ENCODE data around the gene DLL4. TPM values are rescaled to one million over a fixed set of nuclear protein-coding genes. Genes with fewer than 3 reads are reported as not detected.
A peak's percentile ranks its signal among the peaks of the same experiment; 100 is the strongest.

Gene DLL4
- polyA plus RNA-seq, 1 donor from 2014 or later: 2.2 TPM

DNA sequence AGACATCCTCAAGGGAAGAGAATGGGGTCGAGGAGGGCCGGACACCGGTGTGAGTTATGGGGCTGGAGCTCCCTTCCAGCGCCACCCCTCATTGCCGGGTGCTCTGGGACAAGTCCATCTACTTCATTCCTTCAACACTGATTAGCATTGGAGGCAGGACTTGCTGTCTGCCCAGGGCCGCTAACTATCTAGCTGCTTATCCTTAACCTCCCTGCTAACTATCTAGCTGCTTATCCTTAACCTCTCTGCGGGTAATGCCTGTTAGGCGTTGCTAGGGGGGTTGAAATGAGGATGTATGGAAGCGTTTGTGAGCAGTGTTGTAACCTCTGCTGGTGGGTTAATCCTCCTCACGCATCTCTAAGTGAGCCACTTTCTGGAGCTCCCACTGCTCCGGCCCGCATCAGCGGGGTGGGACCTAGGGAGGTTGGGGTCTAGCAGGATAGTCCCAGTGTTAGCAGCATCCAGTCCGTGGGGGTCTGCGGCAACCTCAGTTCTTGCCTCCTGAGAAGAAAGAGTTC lies 13.3 kb downstream of the DLL4 start:
- Histone ChIP-seq H3K9me2 (ENCODE audit: insufficient read depth, low read length) (no peaks in the 10 kb centered on the region), H3K4me3 (ENCODE audit: low read length) (peak overlapping the region; percentile 53), H3K9me3 (ENCODE audit: low read length) (no peaks in the 10 kb centered on the region), H2AFZ (ENCODE audit: low read depth, low read length) (no peak overlapping the region), H3K27ac (ENCODE audit: low read length) (no peak overlapping the region), H3K9ac (ENCODE audit: low read length) (peak overlapping the region; percentile 49), H3K79me2 (replicated peaks; ENCODE audit: insufficient read depth, low read length) (no peaks in the 10 kb centered on the region), H3K27me3 (ENCODE audit: insufficient read depth, low read depth, low read length) (peaks cover 7% of the 10 kb centered on the region), H3F3A (ENCODE audit: insufficient read depth, low read length, poor library complexity, severe bottlenecking) (no peaks in the 10 kb centered on the region), H3K36me3 (ENCODE audit: insufficient read depth, low read length) (no peaks in the 10 kb centered on the region), H4K20me1 (ENCODE audit: insufficient read depth) (no peaks in the 10 kb centered on the region), H3K4me2 (ENCODE audit: low read length) (no peak overlapping the region)
- TF ChIP-seq RAD21 (conservative IDR thresholded peaks at IDR 0.05) (no peak), POLR2AphosphoS5 (IDR thresholded peaks at IDR 0.05) (no peak), EZH2 (IDR thresholded peaks at IDR 0.05; ENCODE audit: borderline replicate concordance, insufficient read depth, low read length, poor library complexity, severe bottlenecking) (no peak)
- TF ChIP-seq, protein P1, sequence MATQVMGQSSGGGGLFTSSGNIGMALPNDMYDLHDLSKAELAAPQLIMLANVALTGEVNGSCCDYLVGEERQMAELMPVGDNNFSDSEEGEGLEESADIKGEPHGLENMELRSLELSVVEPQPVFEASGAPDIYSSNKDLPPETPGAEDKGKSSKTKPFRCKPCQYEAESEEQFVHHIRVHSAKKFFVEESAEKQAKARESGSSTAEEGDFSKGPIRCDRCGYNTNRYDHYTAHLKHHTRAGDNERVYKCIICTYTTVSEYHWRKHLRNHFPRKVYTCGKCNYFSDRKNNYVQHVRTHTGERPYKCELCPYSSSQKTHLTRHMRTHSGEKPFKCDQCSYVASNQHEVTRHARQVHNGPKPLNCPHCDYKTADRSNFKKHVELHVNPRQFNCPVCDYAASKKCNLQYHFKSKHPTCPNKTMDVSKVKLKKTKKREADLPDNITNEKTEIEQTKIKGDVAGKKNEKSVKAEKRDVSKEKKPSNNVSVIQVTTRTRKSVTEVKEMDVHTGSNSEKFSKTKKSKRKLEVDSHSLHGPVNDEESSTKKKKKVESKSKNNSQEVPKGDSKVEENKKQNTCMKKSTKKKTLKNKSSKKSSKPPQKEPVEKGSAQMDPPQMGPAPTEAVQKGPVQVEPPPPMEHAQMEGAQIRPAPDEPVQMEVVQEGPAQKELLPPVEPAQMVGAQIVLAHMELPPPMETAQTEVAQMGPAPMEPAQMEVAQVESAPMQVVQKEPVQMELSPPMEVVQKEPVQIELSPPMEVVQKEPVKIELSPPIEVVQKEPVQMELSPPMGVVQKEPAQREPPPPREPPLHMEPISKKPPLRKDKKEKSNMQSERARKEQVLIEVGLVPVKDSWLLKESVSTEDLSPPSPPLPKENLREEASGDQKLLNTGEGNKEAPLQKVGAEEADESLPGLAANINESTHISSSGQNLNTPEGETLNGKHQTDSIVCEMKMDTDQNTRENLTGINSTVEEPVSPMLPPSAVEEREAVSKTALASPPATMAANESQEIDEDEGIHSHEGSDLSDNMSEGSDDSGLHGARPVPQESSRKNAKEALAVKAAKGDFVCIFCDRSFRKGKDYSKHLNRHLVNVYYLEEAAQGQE (IDR thresholded peaks at IDR 0.05; ENCODE audit: borderline replicate concordance): no peak

DNA sequence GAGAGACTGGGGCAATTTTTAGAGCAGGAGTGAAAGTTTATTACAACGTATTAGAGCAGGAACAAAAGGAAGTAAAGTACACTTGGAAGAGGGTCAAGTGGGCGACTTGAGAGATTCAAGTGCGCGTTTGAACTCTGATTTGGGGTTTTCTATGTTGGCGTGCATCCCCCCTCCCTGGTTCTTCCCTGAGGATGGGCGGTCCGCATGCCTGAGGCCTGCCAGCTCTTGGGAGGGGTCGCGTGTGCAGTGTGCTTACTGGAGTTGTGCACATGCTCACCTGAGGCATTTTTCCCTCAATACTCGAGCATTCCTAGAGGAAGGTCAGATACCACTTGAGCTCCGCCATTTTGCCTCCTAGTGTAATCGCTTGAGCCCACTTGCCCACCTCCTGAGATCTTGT lies 13.7 kb downstream of the DLL4 start:
- Histone ChIP-seq H3F3A (ENCODE audit: insufficient read depth, low read length, poor library complexity, severe bottlenecking) (no peaks in the 10 kb centered on the region), H3K36me3 (ENCODE audit: insufficient read depth, low read length) (no peaks in the 10 kb centered on the region), H3K4me2 (ENCODE audit: low read length) (no peak overlapping the region), H3K27ac (ENCODE audit: low read length) (no peak overlapping the region), H3K27me3 (ENCODE audit: insufficient read depth, low read depth, low read length) (peaks cover 7% of the 10 kb centered on the region), H3K4me3 (ENCODE audit: low read length) (no peak overlapping the region), H2AFZ (ENCODE audit: low read depth, low read length) (no peak overlapping the region), H3K9me2 (ENCODE audit: insufficient read depth, low read length) (no peaks in the 10 kb centered on the region), H3K9ac (ENCODE audit: low read length) (no peak overlapping the region), H4K20me1 (ENCODE audit: insufficient read depth) (no peaks in the 10 kb centered on the region), H3K9me3 (ENCODE audit: low read length) (no peaks in the 10 kb centered on the region), H3K79me2 (replicated peaks; ENCODE audit: insufficient read depth, low read length) (no peaks in the 10 kb centered on the region)
- TF ChIP-seq, protein P1 (IDR thresholded peaks at IDR 0.05; ENCODE audit: borderline replicate concordance): no peak
- TF ChIP-seq, protein P2, sequence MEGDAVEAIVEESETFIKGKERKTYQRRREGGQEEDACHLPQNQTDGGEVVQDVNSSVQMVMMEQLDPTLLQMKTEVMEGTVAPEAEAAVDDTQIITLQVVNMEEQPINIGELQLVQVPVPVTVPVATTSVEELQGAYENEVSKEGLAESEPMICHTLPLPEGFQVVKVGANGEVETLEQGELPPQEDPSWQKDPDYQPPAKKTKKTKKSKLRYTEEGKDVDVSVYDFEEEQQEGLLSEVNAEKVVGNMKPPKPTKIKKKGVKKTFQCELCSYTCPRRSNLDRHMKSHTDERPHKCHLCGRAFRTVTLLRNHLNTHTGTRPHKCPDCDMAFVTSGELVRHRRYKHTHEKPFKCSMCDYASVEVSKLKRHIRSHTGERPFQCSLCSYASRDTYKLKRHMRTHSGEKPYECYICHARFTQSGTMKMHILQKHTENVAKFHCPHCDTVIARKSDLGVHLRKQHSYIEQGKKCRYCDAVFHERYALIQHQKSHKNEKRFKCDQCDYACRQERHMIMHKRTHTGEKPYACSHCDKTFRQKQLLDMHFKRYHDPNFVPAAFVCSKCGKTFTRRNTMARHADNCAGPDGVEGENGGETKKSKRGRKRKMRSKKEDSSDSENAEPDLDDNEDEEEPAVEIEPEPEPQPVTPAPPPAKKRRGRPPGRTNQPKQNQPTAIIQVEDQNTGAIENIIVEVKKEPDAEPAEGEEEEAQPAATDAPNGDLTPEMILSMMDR (IDR thresholded peaks at IDR 0.05; ENCODE audit: poor library complexity, severe bottlenecking): no peak
- TF ChIP-seq MXI1 (conservative IDR thresholded peaks at IDR 0.05; ENCODE audit: poor library complexity, severe bottlenecking): no peak
- TF ChIP-seq RAD21 (conservative IDR thresholded peaks at IDR 0.05): no peak
- TF ChIP-seq EZH2 (IDR thresholded peaks at IDR 0.05; ENCODE audit: borderline replicate concordance, insufficient read depth, low read length, poor library complexity, severe bottlenecking): no peak
- no peak for TF ChIP-seq TAF1 (IDR thresholded peaks at IDR 0.05; ENCODE audit: low read depth)
- no peak for TF ChIP-seq EP300 (conservative IDR thresholded peaks at IDR 0.05; ENCODE audit: poor library complexity, severe bottlenecking)
- no peak for TF ChIP-seq POLR2AphosphoS5 (IDR thresholded peaks at IDR 0.05)
- TF ChIP-seq SMC3 (conservative IDR thresholded peaks at IDR 0.05; ENCODE audit: poor library complexity): no peak

Data from neural cell (in vitro differentiated cells).